NCI-H2081 (cell line): ENCODE results near the gene ALAD.
"Not testable (repeated sequence)": the region's sequence is repeated elsewhere in the genome, so short reads cannot be mapped to it uniquely, and the experiment has no call there.

Experiments
- DNase-seq, 2 experiments: peaks; one replicate each; lab custom pipeline; 2025; lab: John Stamatoyannopoulos, UW

The ALAD gene

DNA sequence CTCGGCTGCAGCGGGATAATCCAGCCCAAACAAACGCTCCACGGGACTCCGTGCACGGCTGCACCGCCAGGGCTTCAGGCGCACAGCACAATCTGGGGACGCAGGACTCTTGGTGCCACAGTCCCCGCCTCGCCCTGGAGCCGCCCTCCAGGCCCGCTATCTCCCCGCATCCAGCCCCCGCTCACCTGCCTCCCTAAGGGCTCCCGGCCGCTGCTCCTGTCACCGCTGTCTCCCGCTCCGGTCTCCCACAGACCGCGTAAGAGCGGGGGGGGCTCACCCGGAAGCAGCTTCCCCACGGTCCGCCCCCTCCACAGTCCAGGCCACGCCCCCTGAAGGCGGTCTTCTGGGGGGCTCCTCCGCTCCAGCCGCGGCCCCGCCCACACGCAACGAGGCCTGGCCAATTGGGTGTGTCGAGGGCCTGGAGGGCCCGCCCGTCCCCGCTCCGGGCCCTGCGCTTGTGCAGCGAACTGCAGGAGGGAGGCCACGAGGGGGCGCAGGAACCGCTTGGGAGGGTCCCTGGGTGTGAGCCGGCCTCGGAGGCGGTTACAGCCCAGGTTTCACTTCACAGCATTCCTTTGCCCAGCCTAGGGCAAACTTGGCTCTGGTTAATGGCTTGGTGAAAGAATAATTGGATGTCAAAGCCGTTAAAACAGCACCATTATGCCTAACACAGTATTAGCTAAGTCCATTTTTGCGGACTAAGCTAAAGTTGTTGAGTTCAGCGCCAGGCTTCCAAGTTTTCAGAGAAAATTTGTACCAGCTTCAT, at the start of gene ALAD:
Gene ALAD, minus strand, starts transcription at position 258 of the 766 bp plus-strand sequence. CDS start 7,725 bp downstream, outside the sequence.
- DNase-seq, result peak; percentile 97 to 98

GRCh38 chr9:113449376-113449775, 48.3 kb upstream of the ALAD start:
- no peak for DNase-seq

GRCh38 chr9:113446323-113446740, 45.2 kb upstream of the ALAD start:
- peak; percentile 22 to 45 for DNase-seq

DNA sequence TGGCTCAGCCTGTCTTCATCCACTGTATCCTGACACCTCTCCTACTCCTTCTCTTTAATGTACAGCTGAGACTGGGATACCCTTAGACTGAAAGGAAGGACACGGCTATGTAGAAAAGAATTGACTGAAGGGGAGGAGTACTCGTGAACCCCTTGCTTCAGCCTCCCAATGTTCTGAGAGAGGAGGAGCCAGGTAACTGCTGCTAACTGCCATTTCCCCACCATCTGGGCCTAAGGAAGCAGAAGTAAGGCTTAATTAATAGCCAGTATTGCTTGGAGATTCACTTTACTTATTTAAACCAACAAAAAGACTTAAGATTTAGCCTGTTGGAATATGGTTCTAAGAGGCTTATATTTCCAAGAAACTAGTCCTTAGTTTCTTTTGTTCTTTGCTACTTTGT, 43.7 kb upstream of the ALAD start:
- no peak for DNase-seq

- not testable (repeated sequence) for DNase-seq
These were observed 36.6 kb upstream of the ALAD start for GRCh38 chr9:113437716-113438115.

DNA sequence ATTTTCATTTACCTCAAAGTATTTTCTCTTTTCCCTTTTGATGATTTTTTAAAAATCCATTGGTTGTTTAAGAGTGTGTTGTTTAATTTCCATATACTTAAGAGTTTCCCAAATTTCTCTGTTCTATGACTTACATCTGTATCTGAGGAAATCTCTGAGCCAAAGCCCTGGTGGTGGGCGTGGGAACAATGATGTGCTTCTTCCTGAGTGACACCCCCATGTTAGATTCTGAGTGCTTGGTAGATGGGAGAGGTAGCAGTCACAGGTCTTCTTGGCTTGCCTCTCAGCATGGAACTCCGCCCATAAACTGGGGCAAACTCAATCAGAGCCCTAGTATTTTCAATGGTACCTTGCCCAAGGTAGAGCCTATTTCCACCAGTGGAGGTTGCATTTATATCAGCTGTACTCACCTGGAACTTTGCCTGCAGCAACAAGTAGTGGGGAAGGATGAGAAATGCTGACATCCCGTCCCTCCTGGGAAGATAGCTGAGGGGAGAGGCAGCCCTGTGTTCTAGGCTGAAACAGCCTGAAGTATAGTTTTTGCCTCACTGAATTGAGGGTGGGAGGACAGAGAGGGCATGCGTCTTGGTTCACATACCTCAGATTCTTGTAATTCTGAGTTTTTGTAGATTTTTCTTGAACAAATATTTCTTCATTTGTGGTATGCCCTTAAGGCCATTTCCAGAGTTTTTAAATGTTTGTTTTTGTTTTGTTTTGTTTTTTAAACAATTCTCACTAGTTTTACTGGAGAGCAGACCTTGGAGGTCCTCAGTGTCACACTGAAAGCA, 35.8 kb upstream of the ALAD start:
- no peak for DNase-seq

- no peak for DNase-seq
These were observed 30.1 kb upstream of the ALAD start for GRCh38 chr9:113431191-113431590.

DNA sequence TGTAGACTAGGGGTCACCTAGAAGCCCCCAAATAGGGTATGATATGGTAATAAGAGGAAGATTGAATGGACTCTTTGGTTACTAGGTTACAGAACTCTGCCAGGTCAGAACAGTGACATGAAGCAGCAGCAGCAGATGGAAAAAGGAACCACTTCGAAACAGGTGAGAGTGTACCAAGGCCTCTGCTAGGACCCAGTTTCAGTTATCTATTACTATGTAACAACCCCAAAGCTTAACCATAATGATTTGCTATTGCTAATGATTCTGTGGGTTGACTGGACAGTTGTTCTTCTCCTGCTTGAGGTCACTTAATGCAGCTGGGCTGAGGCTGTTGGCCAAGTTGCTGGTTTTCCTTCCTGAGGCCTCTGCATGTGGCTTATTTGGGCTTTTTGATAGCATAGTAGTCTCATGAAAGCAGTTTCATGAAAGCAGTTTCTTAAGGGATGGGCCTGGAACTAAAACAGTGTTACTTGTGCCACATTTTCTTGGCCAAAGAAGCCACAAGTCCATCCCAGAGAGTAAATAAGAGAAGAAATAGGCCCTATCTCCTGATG, 27.1 kb upstream of the ALAD start:
- DNase-seq, result no peak

DNA sequence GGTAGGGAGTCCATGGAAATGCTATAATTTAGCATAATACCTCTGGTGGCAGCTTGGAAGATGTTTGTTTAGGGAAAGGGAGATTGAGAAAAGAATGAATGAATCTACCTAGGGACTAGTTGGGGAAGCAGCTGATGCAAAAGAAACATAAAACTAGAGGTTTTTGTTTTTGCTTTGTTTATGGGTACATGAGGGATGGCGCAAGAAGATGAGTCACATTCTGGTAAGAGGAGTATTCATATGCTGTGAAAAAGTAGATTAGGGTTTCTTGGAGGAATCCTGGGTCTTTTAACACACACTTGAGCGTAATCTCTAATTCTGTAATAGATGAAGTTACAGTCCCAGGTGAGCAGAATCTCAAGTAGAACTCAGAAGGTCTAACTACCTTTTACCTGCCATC, 26.5 kb upstream of the ALAD start:
- DNase-seq, result no peak

GRCh38 chr9:113426701-113427100, 25.6 kb upstream of the ALAD start:
- no peak for DNase-seq

- DNase-seq, result no peak
These were observed 24.0 kb upstream of the ALAD start for GRCh38 chr9:113425072-113425471.

- DNase-seq, result no peak
These were observed 20.6 kb upstream of the ALAD start for GRCh38 chr9:113421726-113422125.

GRCh38 chr9:113417370-113417769, 16.3 kb upstream of the ALAD start:
- DNase-seq, result no peak

DNA sequence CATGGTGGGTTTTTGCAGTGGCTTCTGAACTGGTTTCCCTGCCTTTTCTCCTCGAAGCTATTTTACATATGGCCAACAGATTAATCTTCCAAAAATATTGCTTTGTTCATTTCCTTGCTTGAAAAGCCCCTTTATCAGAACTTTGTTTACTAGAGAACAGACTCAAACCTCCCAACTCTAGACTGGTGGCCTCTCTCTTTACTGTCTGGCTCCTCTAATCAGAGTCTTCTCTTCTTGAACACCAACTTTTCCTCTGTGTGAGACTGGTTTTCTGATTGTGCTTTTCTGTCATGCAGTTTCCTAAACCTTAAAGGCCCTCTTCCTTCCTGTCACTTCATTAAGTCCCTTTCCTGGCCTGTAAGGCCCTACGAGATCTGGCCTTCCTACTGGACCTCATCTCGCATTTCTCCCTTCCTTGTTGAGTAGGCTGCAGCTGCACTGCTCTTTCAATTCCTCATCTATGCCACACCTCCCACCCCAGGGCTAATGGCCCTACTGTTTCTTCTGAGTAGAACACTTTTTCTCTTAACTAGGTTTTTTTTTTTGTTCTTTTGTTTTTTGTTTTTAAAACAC, 15.2 kb upstream of the ALAD start:
- no peak for DNase-seq

DNA sequence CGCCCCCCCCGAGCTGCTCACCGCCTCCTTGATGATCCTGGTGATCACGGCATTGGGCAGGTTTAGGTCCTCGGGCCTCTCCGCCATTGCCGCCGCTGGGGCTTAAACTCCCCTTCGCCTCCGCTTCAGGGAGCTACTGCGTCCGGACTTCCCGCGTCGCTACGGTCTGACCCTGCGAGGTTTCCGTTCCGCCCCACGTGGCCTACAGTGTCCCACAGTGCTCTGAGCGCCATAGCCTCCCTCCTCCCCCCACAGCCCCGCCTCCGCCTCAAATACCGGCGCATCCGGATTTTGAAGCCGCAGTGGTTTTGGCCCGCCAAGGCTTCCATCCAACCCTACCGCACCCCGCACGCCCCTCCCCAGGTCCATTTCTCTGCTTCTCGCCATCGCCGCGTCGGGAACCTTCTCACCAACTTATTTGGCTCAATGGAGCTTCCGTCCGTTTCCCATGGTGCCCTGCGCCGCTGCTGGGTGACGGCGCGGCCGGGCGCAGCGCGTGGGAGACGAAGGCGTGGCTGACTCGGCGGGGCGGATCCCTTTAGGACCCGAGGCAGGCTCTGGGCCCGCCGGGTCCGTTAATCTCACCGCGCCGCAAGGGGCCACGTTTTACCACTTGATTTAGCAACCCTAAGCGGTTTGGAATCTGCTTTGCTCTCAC, 9.3 kb upstream of the ALAD start, which contains the start of the genes C9orf43 and POLE3:
Gene C9orf43, plus strand, starts transcription at position 541 of the 658 bp plus-strand sequence. CDS start 2,747 bp downstream, outside the sequence.
Gene POLE3, minus strand, starts transcription at position 469 of the 658 bp plus-strand sequence. Its CDS starts 382 bp downstream, at position 87.
- peak; percentile 93 to 97 for DNase-seq

DNA sequence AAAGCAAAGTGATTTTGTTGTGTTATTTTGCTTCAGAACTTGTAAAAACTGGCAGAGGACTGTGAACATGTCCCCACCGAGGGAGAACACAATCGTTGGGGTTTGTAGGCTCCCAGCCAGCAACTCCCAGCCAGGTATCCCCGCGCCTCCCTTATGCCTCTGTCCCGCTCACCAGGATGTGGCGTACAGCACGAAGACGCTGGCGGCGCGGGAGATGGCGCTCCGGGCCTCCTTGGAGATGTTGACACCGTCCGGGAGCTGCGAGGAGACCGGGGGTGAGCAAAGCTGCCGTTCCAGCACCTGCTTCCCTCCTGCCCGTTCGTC, 8.8 kb upstream of the ALAD start:
- peak in 1 of 2 experiments; percentile 29 for DNase-seq

- DNase-seq, result no peak
These were observed 8.4 kb upstream of the ALAD start for GRCh38 chr9:113409481-113409880.

- DNase-seq, result peak; percentile 25 to 63
These were observed 5.9 kb upstream of the ALAD start for GRCh38 chr9:113406873-113407511.

DNA sequence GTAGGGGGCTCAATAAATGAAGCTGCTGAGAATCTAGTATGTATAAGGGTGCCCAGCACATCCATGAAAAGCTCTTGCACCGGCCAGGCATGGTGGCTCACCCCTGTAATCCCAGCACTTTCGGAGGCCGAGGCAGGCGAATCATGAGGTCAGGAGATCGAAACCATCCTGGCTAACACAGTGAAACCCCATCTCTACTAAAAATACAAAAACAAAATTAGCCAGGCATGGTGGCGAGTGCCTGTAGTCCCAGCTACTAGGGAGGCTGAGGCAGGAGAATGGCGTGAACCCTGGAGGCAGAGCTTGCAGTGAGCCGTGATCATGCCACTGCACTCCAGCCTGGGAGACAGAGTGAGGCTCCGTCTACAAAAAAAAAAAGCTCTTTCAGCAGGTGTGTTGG, 5.3 kb upstream of the ALAD start:
- not testable (repeated sequence) for DNase-seq

- no peak for DNase-seq
These were observed 2.6 kb upstream of the ALAD start for GRCh38 chr9:113403646-113404045.

GRCh38 chr9:113399646-113400200, 1.4 kb downstream of the ALAD start:
- no peak for DNase-seq
